Measurements from ENCODE around the gene SCFD2. TPM values are rescaled to one million over a fixed set of nuclear protein-coding genes. Genes with fewer than 3 reads are reported as not detected.

SCFD2 gene
- total RNA-seq, 1 experiment from 2014 or later = 8.1 TPM

DNA sequence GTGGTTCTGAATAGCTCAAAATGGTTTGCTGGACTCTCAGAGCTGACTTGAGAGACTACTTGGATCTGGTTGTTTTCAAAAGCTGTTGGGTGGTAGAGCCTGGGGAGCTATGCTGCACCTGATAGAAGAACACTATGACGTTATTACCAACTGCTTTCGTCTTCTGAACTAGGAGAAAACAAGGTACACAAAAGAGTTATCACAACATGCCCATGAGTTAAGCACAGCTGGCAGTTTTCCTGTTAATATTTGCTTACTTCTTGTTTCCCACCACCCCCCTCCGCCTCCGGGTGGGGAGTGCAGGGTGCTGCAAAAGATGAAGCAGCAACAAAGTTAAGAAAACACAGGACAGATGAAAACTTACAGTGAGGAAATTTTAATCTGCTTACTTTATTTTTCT is 434.6 kb downstream of the SCFD2 start:
- POLR2A ChIA-PET (ENCODE audit: unreplicated experiment) = no interaction called here
- H3F3A ChIP-seq (ENCODE audit: insufficient read depth, low read depth) = peaks cover 3% of the 10 kb centered on the region; the same call in 1 of the 2 replicates
- intact Hi-C loops (cut with micrococcal nuclease; ENCODE audit: unreplicated experiment) = no loop called here
- TF ChIP-seq EZH2 (IDR thresholded peaks at IDR 0.05; ENCODE audit: low read depth) = no peak
- TF ChIP-seq, protein P1, sequence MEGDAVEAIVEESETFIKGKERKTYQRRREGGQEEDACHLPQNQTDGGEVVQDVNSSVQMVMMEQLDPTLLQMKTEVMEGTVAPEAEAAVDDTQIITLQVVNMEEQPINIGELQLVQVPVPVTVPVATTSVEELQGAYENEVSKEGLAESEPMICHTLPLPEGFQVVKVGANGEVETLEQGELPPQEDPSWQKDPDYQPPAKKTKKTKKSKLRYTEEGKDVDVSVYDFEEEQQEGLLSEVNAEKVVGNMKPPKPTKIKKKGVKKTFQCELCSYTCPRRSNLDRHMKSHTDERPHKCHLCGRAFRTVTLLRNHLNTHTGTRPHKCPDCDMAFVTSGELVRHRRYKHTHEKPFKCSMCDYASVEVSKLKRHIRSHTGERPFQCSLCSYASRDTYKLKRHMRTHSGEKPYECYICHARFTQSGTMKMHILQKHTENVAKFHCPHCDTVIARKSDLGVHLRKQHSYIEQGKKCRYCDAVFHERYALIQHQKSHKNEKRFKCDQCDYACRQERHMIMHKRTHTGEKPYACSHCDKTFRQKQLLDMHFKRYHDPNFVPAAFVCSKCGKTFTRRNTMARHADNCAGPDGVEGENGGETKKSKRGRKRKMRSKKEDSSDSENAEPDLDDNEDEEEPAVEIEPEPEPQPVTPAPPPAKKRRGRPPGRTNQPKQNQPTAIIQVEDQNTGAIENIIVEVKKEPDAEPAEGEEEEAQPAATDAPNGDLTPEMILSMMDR (conservative IDR thresholded peaks at IDR 0.05) = no peak
- H3K27ac ChIP-seq = no peak overlapping the region
- CTCF ChIA-PET = interaction anchor here (0.6 kb wide), 1 partner anchor 1751 kb away, joined by 8 read pairs; no protein-coding TSS in a partner anchor
- no peaks in the 10 kb centered on the region for H4K20me1 ChIP-seq (ENCODE audit: insufficient read depth)
- no peak overlapping the region for H2AFZ ChIP-seq
- H3K79me2 ChIP-seq (ENCODE audit: low read depth) = no peaks in the 10 kb centered on the region
- no peaks in the 10 kb centered on the region for H3K9me2 ChIP-seq (ENCODE audit: insufficient read depth)
- H3K36me3 ChIP-seq (ENCODE audit: low read depth) = no peaks in the 10 kb centered on the region
- H3K9me3 ChIP-seq (ENCODE audit: insufficient read depth, low read depth) = no peaks in the 10 kb centered on the region
- no TSS peak for BruUV-seq (replicated peaks)
- no peaks in the 10 kb centered on the region for H3K27me3 ChIP-seq (ENCODE audit: insufficient read depth, low read depth)
- no peak overlapping the region for H3K4me2 ChIP-seq
- DNase-seq = no peak
- no peak overlapping the region for H3K4me3 ChIP-seq
- no peaks in the 10 kb centered on the region for H3K4me1 ChIP-seq (replicated peaks; ENCODE audit: insufficient read depth)

DNA sequence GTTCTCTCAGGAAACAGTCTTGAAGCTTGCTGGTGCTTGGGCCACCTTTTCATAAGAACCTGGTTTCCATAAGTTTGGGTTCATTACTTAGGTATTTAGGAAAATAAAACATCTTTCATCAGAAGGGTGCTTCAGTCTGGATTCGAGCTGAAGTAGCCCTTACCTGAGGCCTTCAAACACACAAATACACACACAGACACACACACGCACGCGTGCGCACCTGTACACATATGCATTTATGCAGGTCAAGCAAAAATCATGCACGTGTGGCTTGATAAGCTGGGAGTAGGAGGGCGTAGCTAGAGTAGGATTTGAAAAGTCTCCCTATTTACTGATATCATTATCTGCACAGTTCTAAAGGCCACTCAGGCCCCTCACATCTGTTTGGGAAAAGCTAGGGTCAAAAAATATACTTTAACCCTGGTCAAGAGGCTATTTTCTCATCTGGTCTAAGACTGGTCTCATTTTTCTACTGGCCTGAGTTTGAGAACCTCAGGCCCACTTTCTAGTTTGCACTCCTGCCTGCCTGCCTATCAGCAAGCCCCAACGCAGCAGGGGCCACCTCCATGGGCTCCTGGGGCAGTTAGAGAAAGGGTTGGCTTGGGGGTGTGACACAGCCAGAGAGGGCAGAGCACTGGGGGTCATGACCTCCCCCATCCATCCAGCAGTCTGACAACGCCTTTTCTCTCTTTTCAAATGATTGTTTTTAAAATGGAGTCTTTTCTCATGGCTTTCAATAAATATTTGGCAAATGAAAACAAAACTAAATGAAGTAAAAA is 439.5 kb downstream of the SCFD2 start:
- Histone ChIP-seq H3K27ac (no peak overlapping the region), H2AFZ (no peak overlapping the region), H3K9me2 (ENCODE audit: insufficient read depth) (no peaks in the 10 kb centered on the region), H3F3A (ENCODE audit: insufficient read depth, low read depth) (no peaks in the 10 kb centered on the region), H3K27me3 (ENCODE audit: insufficient read depth, low read depth) (no peaks in the 10 kb centered on the region), H3K4me2 (no peak overlapping the region), H3K4me1 (replicated peaks; ENCODE audit: insufficient read depth) (no peaks in the 10 kb centered on the region), H3K4me3 (no peak overlapping the region), H3K36me3 (ENCODE audit: low read depth) (no peaks in the 10 kb centered on the region), H3K79me2 (ENCODE audit: low read depth) (no peaks in the 10 kb centered on the region), H4K20me1 (ENCODE audit: insufficient read depth) (no peaks in the 10 kb centered on the region), H3K9me3 (ENCODE audit: insufficient read depth, low read depth) (no peaks in the 10 kb centered on the region)
- intact Hi-C loops (cut with micrococcal nuclease; ENCODE audit: unreplicated experiment) = no loop called here
- no TSS peak for BruUV-seq (replicated peaks)
- POLR2A ChIA-PET (ENCODE audit: unreplicated experiment) = no interaction called here
- DNase-seq = no peak
- TF ChIP-seq EZH2 (IDR thresholded peaks at IDR 0.05; ENCODE audit: low read depth) = no peak
- TF ChIP-seq, protein P1 (conservative IDR thresholded peaks at IDR 0.05) = no peak
- CTCF ChIA-PET = no interaction called here

DNA sequence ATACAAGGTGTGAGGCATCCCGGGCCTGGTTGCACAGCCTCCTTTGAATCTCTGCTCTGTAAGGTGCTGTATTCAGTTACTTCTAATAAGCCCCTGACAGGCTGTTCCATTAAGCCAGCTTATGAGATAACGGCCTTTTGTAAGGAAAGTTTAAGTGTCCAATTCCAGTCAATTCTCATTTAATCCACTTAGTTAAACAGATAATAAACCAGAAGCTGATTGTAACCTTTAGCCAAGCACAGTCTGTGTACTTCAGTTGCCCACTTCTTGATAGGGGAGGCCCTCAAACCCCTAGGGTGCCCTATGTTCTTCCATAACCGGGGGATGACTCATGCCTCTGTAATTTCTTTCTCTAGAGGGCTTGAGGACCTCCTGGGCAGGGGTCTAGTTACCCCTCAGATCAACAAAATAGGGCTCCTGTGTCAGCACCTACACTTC is 440.3 kb downstream of the SCFD2 start:
- no peak overlapping the region for H3K4me3 ChIP-seq
- no peaks in the 10 kb centered on the region for H4K20me1 ChIP-seq (ENCODE audit: insufficient read depth)
- DNase-seq = no peak
- H3K9me3 ChIP-seq (ENCODE audit: insufficient read depth, low read depth) = no peaks in the 10 kb centered on the region
- H3K9me2 ChIP-seq (ENCODE audit: insufficient read depth) = no peaks in the 10 kb centered on the region
- no peak for TF ChIP-seq EZH2 (IDR thresholded peaks at IDR 0.05; ENCODE audit: low read depth)
- TF ChIP-seq, protein P1 (conservative IDR thresholded peaks at IDR 0.05) = no peak
- H3F3A ChIP-seq (ENCODE audit: insufficient read depth, low read depth) = no peaks in the 10 kb centered on the region
- no peaks in the 10 kb centered on the region for H3K79me2 ChIP-seq (ENCODE audit: low read depth)
- H3K36me3 ChIP-seq (ENCODE audit: low read depth) = no peaks in the 10 kb centered on the region
- H2AFZ ChIP-seq = no peak overlapping the region
- CTCF ChIA-PET = no interaction called here
- intact Hi-C loops (cut with micrococcal nuclease; ENCODE audit: unreplicated experiment) = no loop called here
- no peaks in the 10 kb centered on the region for H3K27me3 ChIP-seq (ENCODE audit: insufficient read depth, low read depth)
- no peaks in the 10 kb centered on the region for H3K4me1 ChIP-seq (replicated peaks; ENCODE audit: insufficient read depth)
- no peak overlapping the region for H3K27ac ChIP-seq
- POLR2A ChIA-PET (ENCODE audit: unreplicated experiment) = no interaction called here
- no peak overlapping the region for H3K4me2 ChIP-seq
- no TSS peak for BruUV-seq (replicated peaks)

Measured in PC-9 (cell line).